GM21576 (cell line): ENCODE measurements around the gene FCN1.

Source experiments
- ATAC-seq: cut with Tn5 transposase; IDR thresholded peaks from one replicate; pipeline ENCODE4 v1.9.1; 2021; ENCODE audit warnings: mild to moderate bottlenecking, moderate library complexity; ENCODE audit not compliant: unreplicated experiment

Gene FCN1

GRCh38 chr9:134915046-134915985 is 2.4 kb downstream of the FCN1 start:
- no peak for ATAC-seq

- ATAC-seq, result no peak
Observed at GRCh38 chr9:134914501-134914834, 3.2 kb downstream of the FCN1 start.

GRCh38 chr9:134913713-134914500 is 3.8 kb downstream of the FCN1 start:
- ATAC-seq, result no peak

- ATAC-seq, result no peak
Observed at GRCh38 chr9:134913041-134913712, 4.5 kb downstream of the FCN1 start.

- no peak for ATAC-seq
Observed at GRCh38 chr9:134912126-134912840, 5.4 kb downstream of the FCN1 start.

GRCh38 chr9:134909511-134910481 is 7.9 kb downstream of the FCN1 start:
- ATAC-seq, result no peak

- no peak for ATAC-seq
Observed at GRCh38 chr9:134908524-134909309, 9.0 kb downstream of the FCN1 start.

GRCh38 chr9:134902936-134903335 is 14.8 kb downstream of the FCN1 start:
- no peak for ATAC-seq

GRCh38 chr9:134899818-134900217 is 17.9 kb downstream of the FCN1 start:
- ATAC-seq, result no peak

- ATAC-seq, result no peak
Observed at GRCh38 chr9:134899168-134899567, 18.5 kb downstream of the FCN1 start.

GRCh38 chr9:134898319-134898718 is 19.4 kb downstream of the FCN1 start:
- ATAC-seq, result no peak

- no peak for ATAC-seq
Observed at GRCh38 chr9:134897584-134898170, 20.0 kb downstream of the FCN1 start.

- ATAC-seq, result no peak
Observed at GRCh38 chr9:134896834-134897583, 20.7 kb downstream of the FCN1 start.

- no peak for ATAC-seq
Observed at GRCh38 chr9:134895908-134896833, 21.5 kb downstream of the FCN1 start.

- ATAC-seq, result no peak
Observed at GRCh38 chr9:134895567-134895907, 22.2 kb downstream of the FCN1 start.

GRCh38 chr9:134895097-134895496 is 22.6 kb downstream of the FCN1 start:
- ATAC-seq, result no peak
